LNCaP clone FGC (cell line): ENCODE data around the gene FGF14.

ENCODE experiments used
- DNase-seq: peaks from one replicate; pipeline ENCODE4 v3.0.0-alpha.2; 2011; ENCODE audit warnings: low read depth
- H3K4me3 ChIP-seq: 2 replicates; pipeline ENCODE4 v1.5.1; 2011; ENCODE audit warnings: mild to moderate bottlenecking, low read depth, low read length, control low read depth
- CTCF ChIP-seq: IDR thresholded peaks from 2 replicates; pipeline ENCODE4 v1.5.1; 2012; ENCODE audit warnings: mild to moderate bottlenecking; ENCODE audit not compliant: control insufficient read depth, insufficient read depth; ENCODE audit errors: extremely low read depth

The FGF14 gene

GRCh38 chr13:101915755-101916107 lies 486.1 kb downstream of the FGF14 start:
- no peak overlapping the region for H3K4me3 ChIP-seq
- TF ChIP-seq CTCF: no peak
- DNase-seq: no peak

- H3K4me3 ChIP-seq: no peak overlapping the region
- no peak for DNase-seq
- no peak for TF ChIP-seq CTCF
These were observed 486.5 kb downstream of the FGF14 start for GRCh38 chr13:101915331-101915730.

GRCh38 chr13:101911752-101912151 lies 490.1 kb downstream of the FGF14 start:
- DNase-seq: no peak
- no peak for TF ChIP-seq CTCF
- no peak overlapping the region for H3K4me3 ChIP-seq

GRCh38 chr13:101903890-101904289 lies 498.0 kb downstream of the FGF14 start:
- DNase-seq: no peak
- TF ChIP-seq CTCF: no peak
- H3K4me3 ChIP-seq: no peak overlapping the region

GRCh38 chr13:101898676-101899075 lies 503.2 kb downstream of the FGF14 start:
- H3K4me3 ChIP-seq: no peak overlapping the region
- TF ChIP-seq CTCF: no peak

GRCh38 chr13:101896541-101896940 lies 505.3 kb downstream of the FGF14 start:
- DNase-seq: no peak
- no peak for TF ChIP-seq CTCF
- no peak overlapping the region for H3K4me3 ChIP-seq

More at GRCh38 chr13:101898676-101899075, 503.2 kb downstream of the FGF14 start:
- no peak for DNase-seq

GRCh38 chr13:101893021-101893420 lies 508.8 kb downstream of the FGF14 start:
- no peak for DNase-seq

More at GRCh38 chr13:101893021-101893420, 508.8 kb downstream of the FGF14 start:
- no peak overlapping the region for H3K4me3 ChIP-seq
- no peak for TF ChIP-seq CTCF
